T follicular helper cell (primary cell): ENCODE results near the gene CCNY.
"Not testable (repeated sequence)": the region's sequence is repeated elsewhere in the genome, so short reads cannot be mapped to it uniquely, and the experiment has no call there.

Source experiments
- DNase-seq: peaks from one replicate; pipeline ENCODE4 v3.0.0-alpha.2; 2020; ENCODE audit warnings: low read depth

Gene CCNY

DNA sequence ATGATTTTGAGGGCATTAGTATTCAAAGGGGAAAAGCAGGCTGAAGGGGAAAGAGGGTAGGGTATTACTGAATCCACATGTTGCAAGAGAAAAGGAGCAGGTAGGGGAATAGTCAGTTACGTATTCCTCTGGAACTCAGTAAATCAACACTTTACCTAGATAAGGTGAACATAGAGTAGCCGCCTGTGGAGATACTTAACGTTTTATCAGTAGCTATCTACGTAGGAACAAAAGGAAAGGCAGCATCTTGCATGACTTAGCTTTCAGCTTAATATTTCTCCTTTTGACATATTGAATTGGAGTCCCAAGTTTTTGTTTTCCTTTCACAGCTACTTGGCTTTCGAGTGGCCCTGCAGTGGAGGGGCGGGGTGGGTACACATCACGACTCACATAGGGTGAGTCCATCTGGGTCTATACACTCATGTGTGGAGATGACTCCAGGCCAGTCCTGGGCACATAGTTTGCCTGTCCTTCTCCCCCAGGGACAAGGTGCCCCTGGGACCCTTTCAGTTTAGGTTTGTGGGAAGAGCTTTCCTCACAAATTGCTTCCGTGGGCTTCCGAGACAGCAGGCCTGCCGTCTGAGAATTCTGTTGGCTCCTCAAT is 48.1 kb downstream of the CCNY start:
- no peak for DNase-seq

DNA sequence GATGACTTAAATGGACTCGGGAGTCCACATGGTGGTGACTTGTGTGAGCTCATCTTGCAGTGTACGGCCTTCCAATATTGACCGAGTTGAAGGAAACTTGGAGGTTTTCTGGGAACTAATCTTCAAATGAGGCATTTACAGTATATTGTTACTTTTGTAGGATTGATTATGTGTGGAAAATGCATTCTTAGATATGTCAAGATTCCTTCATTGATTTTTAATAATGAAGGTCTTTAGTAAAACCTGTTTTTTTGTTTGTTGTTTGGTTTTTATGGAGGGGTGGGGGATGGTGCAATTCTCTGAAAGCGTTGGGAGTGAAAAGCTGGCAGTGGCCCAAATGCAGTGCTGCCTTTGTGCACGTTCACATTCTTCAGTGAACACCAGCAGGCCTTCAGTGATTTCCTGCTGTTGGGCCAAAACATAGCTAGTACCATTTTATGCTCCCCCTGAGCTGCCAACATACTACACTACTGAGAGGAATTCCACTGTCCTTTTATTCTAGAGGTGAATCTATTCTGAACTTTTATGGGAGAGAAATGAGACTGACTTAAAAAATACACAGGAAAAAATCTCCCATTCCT is 50.4 kb downstream of the CCNY start:
- no peak for DNase-seq

DNA sequence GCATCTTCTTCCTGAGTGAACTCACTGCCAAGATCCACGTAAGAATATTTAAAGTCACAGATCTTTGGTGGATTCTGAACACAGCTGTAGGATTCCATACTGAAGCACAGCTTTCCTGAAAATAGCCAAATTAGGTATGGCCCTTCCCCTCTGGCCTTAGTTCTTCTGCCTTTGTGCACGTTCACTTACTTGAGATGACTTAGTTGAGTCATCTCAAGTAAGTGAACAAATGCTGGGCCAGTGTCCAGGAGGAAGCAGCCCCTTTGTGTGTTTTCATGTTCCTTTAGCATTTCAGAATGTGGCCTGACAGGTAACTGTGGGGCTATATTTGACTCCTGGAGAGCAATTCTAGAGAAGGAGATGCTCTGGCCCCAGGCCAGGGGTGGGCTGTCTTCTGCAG is 51.5 kb downstream of the CCNY start:
- DNase-seq, result no peak

DNA sequence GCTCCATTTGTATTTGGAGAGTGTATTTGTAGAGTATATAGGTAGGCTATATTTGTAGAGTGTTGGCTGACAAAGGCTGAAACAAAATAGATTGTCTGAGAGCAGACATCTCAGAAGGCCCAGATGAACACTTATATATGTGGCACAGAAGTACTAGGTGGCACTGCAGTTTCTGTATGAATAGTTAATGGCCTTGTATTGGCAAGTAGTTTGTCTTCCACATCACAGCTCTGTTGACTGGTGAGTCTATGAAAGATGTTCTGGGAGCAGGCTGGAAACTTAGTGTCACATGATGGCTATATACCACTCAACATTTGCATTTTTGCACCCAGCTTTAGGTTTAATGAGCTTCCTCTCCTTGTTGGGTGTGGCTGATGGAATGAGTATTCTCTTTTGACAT is 51.9 kb downstream of the CCNY start:
- DNase-seq, result no peak

DNA sequence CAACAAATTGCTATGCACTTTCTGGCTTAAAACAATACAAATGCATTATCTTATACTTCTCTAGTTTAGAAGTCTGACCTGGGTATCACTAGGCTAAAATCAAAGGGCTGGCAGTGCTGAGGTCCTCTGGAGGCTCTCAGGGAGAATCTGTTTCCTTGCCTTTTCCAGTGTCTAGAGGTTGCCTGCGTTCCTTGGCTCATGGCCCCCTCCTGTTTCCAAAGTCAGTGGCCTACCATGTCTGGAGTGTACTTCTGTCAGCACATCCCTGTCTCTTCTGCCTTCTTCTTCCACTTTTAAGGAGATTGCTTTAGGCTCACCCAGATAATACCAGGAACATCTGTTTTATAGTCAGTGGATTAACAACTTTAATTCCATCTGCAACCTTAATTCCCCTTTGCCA is 52.4 kb downstream of the CCNY start:
- no peak for DNase-seq

DNA sequence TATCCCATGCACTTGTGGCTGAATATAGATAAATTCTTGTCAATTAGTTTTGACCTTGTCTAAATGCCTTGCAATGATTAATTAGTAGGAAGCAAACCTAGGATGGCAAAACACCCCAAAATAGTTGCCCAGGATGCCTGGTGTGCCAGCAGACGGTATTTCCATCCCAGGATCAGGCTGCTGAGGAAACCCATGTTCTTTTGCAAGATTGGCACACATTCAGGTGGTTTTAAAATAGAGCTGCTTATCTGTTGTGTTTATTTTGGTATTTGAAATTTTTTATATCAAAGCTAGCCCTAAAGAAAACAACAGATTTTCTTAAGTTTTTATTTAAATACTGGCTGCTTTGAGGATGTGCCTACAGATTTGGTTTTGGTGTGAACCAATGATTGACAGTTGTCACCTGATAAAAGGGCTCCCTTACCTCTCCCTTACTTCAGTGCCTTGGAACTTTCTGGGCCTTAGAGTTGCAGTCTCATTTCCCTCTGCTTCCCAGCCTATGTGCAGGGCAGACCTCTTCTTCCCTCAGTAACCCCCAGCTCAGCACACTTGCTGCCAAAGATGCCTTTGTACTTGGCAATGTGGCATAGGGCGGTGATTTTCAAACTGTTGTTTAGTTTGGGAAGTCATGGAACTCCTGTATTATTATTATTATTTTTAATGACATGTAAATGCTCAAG is 54.0 kb downstream of the CCNY start:
- no peak for DNase-seq

DNA sequence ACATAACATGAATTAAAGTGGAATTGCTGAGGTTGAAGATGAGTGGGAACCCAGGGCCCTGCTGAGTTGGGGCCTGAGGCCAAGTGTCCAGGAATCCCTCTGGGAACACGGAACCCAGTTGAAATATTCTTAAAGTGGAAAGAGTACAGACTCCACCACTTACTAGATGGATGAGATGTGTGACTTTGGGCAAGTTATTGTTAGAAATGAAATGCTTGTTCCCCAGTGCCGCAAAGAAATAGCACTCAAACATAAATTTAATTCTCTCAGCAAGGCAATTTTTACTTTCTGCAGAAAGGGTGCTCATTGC is 54.5 kb downstream of the CCNY start:
- no peak for DNase-seq

DNA sequence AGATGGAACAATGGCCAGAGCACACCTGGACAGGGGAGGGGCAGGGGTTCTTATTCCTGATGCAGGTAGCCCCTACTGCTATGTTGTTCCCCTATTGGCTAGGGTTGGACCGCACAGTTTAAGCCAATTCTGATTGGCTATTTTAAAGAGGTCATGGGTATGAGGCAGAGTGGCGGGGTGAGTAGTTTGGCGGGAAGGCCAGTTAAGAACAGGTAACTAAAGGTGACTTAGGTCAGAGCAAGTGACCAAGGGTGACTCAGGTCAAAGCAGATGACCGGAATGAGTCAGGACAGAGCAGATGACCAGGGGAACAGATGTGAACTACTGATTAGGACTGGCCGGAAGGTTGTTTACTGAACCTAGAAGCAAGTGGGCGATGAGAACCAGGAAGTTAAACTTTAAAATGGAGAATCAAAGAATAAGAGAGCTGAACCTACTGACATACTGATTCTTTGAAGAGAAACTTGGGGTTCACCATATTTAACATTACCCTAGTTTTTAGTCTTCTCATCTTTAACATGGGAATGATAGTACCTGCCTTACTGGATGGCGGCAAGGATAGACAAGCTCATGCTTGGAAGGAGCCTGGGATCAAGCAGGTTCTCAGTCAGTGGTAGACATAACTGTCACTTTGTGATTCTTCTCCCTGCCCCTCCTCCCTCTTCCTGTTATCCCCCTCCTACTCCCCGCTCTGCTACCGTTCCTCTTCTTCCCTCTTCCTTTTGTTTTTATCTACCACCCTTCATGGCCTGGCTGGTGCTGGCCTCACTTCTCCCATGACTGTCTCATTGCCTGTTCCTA is 55.0 kb downstream of the CCNY start:
- DNase-seq, result no peak

DNA sequence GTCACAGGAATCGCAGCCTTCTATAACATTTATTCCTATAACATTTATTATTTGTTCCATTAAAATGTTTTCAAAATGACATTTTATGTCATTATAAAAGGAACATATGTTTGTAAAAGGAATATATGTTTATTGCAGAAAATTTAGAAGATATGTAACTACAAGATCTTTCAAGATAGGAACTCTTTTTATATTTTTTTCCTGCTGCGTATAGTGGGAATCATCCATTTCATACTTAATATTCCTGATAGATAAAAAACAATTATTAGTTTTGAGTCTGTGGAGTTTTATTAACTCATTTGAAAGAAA is 55.6 kb downstream of the CCNY start:
- DNase-seq, result no peak

DNA sequence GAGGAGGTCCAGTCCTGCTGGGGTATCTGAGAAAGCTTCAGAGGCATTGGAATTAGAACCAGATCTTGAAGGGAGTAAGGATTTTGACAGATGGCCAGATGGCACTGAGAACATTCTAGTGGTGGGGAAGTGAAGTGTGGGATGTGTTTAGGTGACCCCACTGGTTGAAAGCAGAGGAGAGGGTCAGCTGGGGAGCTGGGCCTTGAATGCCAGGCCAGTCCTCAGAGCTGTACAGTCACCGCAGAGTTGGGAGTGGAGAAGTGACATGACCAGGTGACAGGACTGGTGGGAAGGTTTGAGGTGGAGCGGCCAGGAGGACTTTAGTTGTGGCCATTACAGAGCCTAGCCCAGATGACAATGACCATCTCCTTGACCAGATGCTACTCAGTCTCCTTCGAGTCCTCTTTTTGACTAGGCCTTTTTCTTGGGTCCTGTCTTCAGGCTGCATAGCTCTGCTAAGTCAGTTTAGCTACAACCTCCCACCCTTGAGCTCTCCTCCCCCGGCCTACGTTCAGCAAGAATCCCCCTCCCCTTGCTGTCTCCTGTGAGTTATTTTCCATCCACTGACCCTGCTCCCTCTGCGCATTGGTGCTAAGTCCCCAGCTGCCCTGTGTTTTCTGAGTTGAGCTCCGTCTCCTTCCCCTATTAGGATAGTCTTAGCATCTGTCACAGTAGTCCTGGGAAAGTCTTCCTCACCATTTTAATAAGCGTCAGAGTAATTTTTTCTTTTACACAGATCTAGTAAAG is 56.3 kb downstream of the CCNY start:
- DNase-seq, result no peak

DNA sequence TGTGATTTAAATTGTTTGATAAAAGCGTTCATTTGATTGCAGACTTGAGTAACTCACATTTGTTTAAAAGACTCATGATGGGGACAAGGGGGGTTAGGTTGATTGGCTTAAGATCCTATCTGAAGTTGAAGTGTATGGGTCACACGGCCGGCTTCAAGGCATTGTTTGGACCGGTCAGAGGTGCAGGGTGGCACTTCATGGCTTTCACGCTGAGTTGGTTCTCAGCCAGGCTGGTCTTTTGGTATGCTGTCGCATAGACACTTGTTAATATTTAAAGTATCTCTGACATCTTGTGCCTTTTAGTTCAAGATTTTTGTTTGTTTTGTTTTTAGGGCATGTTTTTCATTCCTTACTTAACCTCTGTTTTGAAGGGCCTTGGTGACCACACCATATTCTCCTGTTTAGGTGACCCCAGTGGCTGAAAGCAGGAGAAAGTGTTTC is 58.1 kb downstream of the CCNY start:
- no peak for DNase-seq

DNA sequence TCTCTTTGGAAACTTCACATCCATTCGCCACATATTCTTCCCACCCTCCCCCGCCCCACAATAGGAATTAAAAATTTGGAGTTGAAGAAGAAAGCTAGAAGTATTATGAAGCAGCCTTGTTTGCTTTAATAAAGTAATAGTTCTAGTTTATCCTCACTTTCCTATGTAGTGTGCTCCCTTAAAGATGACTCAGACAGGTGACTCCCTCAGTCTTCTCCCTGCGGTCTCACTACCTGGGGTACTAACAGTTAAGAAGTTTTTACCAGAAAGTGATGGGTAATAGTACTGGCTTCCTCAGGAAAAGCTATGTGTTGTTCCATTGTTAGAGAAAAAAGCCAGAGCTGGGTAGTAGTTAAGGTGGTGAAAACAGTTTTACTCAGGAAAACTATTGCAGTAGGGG is 58.6 kb downstream of the CCNY start:
- DNase-seq, result no peak

DNA sequence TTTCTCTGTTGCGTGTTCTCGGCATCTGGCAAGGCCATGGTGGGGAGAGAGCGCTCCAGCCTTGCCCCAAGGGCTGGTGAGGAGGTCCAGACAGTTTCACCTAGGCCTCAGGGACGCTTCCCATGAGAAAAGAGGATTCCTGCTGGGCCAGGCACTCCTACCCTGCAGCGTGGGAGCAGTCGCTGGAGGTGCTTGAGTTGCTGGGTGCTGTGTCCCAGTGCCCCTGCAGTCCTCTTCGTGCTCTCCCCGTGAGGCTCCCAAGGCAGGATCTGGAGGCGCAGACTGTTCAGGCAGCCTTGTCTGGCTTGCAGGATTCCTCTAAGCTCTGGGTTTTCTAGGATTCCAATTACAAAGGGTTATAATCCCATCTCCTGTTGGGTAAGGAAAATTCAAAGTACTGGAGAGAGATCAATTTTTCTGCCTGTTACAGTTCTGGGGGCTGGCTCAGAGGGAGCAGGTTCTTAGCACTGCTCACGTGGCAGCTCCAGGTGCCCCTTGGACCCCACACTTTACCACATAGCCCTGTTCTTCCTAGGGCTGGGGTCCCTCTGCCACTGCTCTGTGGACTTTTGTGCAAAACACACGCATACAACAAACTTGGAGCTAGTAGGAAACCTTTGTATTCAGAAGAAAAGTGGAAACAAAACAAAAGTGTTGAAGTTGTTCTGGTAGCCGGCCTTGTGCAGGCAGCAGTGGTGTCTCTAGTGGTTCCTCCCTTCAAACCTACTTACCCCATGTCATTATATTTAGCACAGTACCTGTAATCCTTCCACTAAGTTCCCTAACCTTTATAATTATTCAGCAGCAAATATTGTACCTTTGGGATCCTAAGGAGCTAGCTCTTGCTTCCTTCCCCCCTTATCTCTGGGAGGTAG is 60.5 kb downstream of the CCNY start:
- no peak for DNase-seq

DNA sequence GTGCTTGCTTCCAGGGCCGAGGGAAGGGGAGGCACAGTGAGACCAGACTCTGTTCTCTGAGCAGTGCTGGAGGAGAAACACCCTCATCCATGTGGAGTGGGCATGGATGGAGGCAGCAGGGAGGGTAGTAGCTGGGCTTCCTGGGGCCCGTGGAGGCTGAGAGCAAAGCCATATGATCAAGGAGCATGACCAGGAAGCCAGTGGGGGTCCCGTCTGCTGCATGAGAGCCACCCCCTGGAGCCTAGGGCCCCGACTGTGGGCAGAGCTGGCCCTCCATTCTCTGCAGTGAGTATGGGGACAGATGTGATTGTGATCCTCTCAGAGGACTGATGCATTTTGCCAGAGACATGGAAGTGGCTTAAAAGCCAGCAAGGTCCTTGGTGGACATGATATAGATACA is 61.6 kb downstream of the CCNY start:
- no peak for DNase-seq

DNA sequence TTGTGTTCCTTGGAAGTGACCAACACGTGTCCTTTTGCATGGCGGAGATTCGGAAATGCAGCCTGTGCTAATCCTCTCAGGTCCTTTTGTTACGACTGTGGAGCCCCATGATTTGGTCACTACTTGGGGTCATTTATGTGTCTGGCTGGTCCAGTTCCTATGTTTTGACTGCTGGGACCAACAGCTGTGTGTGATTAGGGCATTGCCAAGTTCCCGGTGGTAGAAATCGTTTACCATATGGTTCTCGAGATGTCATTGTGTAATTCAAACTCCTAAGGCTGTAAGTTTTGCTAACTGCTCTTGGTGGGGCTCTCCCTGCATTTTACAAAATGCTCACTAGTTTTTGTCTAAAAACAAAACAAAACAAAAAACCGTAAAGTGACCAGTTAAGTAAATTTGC is 62.0 kb downstream of the CCNY start:
- no peak for DNase-seq

DNA sequence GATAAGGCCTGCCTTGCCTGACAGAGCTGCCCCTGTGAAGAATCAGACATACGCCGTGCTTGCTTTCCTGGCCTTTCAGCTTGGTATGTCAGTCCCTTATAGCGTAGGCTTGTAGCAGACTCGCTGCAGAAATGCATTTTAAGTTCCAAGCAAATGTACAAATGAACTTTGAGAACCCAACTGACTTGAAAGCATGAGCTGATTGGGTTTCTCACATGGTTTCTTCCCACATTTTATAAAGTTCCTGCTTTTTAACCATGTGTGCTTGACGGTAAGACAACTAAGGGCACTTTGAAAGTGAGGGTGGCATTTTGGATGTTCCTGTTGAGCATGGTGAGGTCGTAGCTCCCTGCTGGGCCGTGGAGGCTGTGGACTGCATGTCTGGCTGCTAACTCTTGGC is 62.6 kb downstream of the CCNY start:
- DNase-seq, result no peak

DNA sequence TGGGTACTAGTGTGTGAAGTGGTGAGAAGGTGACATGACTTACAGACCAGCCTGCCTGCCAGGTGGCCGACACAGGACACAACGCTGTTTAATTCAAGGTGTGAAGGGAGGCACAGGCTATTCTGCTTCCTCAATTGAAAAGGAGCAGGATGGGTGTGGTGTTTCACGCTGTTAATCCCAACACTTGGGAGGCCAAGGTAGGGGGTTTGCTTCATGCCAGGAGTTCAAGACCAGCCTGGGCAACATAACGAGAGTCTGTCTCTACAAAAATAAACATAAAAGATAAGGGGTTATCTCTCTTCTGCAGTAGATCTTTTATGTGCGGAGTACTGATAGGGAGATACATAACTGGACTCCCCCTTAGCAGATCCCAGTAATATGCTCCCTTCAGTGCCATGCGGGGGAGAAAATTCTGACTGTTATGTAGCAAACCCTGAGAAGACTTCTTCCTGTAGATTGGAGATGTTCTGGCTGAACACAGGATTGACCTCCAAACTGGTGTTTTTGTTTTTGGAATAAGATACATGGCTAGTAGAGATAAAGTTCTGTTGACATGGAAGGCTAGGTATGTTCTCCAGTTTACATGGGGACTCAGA is 63.2 kb downstream of the CCNY start:
- no peak for DNase-seq

DNA sequence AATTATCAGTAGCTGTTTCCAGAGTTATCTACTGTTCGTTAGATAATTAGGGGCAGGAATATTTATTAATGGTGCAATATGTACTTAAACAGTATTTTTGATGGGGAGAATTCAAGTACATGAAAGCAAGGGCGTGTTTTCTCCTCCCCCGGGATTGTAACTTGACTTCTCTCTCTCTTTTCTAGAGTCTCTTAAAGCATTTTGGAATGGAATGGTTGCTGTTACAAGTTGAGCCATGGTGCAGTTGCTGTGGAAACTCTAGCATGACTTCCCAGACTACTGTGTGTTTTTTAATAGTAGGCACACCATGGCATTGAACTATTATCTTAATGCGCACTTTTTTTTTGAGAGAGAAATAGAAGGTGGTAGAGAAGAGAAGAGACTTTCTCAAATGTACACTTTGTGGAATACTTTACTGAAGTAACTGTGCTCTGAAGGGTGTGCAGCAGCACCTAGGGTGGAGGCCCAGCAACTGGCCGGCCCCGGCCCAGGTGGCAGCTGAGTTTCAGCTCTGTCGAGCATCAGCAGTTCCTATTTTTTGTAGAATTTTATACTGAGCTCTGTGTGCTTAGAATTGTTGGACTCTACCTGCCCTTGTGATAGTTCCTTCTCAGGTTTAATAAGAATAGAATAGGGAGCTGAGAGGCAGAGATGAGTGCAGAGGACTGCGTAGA is 64.4 kb downstream of the CCNY start:
- DNase-seq, result no peak

DNA sequence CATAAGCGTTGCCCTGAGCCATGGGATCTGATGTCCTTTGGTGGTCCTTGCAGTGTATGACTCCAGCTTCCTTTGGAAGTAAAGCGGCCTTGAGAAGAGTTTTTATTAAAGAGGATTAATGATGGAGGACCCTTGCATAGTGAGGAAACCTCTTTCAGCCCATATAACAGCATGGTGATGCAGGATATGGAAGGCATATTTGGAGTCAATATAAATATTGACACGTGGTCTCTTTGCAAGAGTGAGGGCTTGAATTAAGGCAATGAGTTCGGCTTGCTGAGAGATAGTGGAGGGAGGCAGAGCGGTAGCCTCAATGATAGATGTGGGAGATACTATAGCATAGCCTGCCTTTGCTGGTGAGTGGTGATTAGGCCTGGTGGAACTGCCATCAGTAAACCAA is 67.2 kb downstream of the CCNY start:
- DNase-seq, result not testable (repeated sequence)

DNA sequence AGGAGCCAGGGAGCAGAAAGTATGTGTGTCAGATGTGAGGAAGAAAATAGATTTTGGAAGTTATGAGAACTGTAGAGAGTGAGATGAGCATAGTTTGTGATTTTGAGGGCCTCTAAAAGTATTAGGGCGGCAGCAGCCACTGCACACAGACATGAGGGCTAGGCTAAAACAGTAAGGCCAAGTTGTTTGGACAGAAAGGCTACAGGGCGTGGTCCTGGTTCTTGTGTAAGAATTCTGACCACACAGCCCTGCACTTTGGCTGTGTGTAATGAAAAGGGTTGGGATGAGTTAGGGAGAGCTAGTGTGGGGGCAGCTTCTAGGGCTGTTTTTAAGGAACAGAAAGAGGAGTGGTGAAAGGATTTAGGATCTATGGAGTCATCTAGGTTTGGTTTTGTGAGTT is 67.8 kb downstream of the CCNY start:
- DNase-seq, result not testable (repeated sequence)
